D721Med (cell line): ENCODE results near the gene PRKN.

Experiments used
- DNase-seq: peaks from one replicate; pipeline ENCODE4 v3.0.0; 2011; ENCODE audit warnings: low spot score; ENCODE audit not compliant: insufficient read length
- FAIRE-seq: peaks from 2 replicates; lab custom pipeline; 2011; peaks lifted over from hg19 to GRCh38; lab: Jason Lieb, UNC
- TF ChIP-seq, protein P1 (sequence below): IDR thresholded peaks from 2 replicates; pipeline ENCODE4 v1.5.1; 2012; ENCODE audit warnings: mild to moderate bottlenecking, control low read depth; ENCODE audit not compliant: insufficient read depth; ENCODE audit errors: missing control alignments

The PRKN gene

DNA sequence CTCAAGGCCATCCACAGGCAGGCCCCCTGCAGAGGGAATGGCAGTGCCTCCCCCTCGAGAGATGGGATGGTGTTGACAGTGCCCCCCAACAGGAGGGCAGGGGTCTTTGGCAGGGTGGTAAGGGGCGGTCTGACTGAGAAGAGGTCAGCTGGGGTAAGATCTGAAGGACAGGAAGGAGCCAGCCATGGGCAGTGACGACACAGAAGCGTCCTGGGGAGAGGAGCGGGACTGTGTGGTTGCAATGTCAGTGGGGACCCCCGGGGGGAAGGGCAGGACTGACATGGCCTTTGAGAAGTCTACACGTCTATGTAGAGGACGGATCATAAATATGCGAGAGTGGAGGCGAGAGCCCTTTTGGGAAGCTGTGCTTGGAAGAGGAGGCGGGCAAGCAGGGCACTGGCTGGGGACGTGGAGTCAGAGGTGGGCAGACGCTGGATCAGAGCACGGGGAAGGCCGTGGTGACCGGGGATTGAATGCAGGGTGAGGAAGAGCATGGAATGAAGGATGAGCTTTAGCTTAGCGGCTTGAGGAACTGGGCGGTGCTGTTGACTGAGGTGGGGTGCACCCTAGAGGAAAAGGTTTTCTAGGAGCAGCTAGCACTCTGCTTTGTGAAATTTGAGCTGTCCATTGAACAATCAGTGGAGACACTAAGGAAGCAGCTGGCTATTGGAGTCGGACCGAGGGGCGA is 1371.3 kb downstream of the PRKN start:
- TF ChIP-seq, protein P1, sequence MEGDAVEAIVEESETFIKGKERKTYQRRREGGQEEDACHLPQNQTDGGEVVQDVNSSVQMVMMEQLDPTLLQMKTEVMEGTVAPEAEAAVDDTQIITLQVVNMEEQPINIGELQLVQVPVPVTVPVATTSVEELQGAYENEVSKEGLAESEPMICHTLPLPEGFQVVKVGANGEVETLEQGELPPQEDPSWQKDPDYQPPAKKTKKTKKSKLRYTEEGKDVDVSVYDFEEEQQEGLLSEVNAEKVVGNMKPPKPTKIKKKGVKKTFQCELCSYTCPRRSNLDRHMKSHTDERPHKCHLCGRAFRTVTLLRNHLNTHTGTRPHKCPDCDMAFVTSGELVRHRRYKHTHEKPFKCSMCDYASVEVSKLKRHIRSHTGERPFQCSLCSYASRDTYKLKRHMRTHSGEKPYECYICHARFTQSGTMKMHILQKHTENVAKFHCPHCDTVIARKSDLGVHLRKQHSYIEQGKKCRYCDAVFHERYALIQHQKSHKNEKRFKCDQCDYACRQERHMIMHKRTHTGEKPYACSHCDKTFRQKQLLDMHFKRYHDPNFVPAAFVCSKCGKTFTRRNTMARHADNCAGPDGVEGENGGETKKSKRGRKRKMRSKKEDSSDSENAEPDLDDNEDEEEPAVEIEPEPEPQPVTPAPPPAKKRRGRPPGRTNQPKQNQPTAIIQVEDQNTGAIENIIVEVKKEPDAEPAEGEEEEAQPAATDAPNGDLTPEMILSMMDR: no peak
- FAIRE-seq: no peak
- DNase-seq: no peak

DNA sequence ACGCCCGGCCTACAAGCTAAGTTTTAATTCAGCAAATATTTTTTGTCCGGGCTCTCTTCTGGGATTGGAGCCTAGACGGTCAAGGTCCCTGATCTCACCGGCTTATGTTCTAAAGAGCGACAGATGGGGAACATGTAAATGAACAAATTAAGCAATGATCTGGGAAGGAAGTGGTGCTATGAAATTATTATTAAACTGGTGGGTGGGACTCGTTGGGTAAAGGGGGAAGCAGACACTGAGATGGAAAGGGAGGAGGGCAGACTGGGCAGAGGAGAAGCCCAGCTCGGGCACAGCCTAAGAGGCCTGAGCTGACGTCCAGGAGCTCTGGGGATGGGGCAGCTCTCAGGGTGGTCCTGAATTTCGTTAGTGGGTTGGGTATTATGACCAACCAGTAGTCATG is 1371.9 kb downstream of the PRKN start:
- no peak for DNase-seq
- TF ChIP-seq, protein P1: no peak
- no peak for FAIRE-seq

DNA sequence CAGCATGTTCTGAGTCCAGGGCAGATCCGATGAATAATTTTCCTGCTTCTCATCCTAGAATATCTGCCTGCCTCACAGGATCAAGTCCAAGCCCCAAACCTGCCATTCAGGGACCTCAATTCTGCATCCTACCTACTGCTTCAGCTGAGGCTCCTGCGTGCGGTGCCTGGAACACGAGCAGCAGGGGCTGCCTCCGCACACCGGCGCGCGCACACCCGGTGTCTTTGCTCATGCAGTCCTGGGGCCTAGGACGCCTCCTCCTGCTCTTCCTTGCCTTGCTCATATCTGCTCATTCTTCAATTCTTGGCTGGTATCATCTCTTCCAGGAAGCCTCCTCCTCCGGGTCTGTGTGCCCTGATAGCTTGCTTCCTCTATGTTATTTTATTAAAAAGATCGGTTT is 1372.6 kb downstream of the PRKN start:
- TF ChIP-seq, protein P1: no peak
- no peak for FAIRE-seq
- DNase-seq: no peak

DNA sequence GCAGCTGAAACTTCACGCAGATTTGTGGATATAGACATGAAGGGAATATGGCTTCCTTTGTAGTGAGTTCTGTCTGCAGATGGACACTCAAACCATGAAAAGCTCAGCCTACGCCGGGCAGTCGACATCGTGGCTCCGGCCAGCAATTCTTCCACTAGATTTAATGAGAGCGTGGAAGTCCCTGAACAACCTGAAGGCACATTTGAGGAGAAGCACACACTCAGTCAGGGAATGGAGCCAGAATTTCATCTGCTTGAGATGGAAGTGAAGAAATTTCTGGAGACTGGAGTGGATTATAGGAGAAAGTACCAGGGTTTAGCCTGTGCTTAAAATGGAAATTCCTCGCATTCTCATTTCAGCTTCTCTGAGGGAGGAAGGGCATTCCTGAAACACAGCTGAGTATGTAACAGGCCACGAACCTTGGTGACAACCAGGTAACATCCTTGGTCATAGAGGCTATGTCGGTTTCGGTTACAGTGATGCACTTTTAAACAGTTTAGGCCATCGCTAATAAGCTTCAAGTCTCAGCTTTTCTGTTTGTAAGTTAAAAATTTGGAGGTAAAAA is 1373.2 kb downstream of the PRKN start:
- TF ChIP-seq, protein P1: no peak
- FAIRE-seq: no peak
- DNase-seq: no peak

DNA sequence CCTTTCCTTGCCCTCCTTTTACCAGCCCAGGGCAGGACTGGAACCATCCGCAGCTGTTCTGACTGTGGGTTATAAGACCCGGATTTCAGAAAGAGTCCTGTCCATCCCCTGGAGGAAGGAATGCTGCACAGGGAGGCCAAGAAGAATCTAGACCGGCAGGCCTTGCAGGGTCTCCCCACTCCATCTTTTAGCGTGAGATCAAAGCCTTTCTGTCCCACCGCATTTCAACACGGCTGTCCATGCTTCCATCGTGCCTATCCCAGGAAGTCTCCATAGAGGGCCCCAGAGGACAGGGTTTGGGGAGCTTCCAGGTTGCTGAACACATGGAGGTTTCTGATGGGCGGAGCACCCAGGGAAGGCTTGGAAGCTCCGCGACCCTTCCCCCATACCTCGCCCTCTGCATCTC is 1374.4 kb downstream of the PRKN start:
- no peak for DNase-seq
- TF ChIP-seq, protein P1: no peak
- no peak for FAIRE-seq

DNA sequence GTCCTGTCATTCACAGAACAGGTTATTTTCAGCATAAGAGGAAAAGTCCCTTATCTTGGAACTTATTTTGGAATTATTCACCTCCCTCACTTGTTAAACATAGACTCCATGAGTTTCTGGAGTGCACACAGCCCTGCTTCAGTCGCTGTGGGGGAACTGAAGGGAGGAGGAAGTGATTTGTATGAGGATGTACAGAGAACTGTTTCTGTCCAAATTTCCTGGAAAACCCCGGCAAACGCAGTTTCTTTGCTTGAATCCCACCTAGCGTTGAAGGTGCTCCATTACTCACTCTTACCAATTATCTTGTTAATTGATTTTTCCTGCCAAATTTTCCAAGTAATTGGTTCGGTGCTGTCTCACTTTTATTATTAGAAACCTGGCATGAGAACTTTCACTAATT is 1375.7 kb downstream of the PRKN start:
- TF ChIP-seq, protein P1: no peak
- no peak for FAIRE-seq
- DNase-seq: no peak

DNA sequence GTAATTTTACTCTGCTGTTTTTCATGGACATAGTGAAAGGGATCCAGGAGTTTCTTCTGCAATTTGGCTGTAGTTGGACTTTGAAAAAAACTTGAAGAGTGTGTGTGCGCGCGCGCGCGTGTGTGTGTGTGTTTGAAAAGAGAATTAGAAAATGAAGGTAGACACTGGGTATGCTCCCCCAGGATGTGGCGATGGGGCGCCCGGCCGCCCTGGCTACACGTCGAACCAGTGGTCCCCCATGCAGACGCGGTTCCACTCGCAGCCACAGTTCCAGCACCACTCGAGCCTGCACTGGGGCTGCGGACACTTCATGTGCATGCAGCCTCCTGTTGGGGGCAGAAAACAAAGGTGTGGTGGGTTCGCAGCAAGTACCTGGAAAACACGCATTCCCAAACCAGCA is 1377.7 kb downstream of the PRKN start:
- no peak for DNase-seq
- FAIRE-seq: no peak
- TF ChIP-seq, protein P1: no peak
